Upper lobe of left lung (tissue), 6 donors: Measurements from ENCODE around the gene KHDC1. TPM values are rescaled to one million over a fixed set of nuclear protein-coding genes. Genes with fewer than 3 reads are reported as not detected.

Experiments
- ATAC-seq, 2 donors: fragments of 200-7000 bp; cut with Tn5 transposase; one replicate each; pipeline ENCODE4 v1.9.1; 2022; ENCODE audit warnings: mild to moderate bottlenecking in 2 of 2, moderate library complexity in 2 of 2; ENCODE audit not compliant: low FRiP score in 2 of 2
- DNase-seq, 2 donors: peaks; one replicate each; pipeline ENCODE4 v3.0.0-alpha.2; 2019 to 2020
- H3K27ac ChIP-seq, 4 donors: fragments of 200-600 bp; sonication (generic); one replicate each; pipeline ENCODE4 v1.5.1; 2016 to 2019
- H3K27me3 ChIP-seq, 4 donors: fragments of 200-600 bp; sonication (generic); one replicate each; pipeline ENCODE4 v1.5.1; 2017 to 2019
- H3K36me3 ChIP-seq, 4 donors: fragments of 200-600 bp; sonication (generic); one replicate each; pipeline ENCODE4 v1.5.1; 2016 to 2019
- H3K4me1 ChIP-seq, 4 donors: fragments of 200-600 bp; sonication (generic); one replicate each; pipeline ENCODE4 v1.5.1; 2018 to 2019
- H3K4me3 ChIP-seq, 4 donors: fragments of 200-600 bp; sonication (generic); one replicate each; pipeline ENCODE4 v1.5.1; 2017 to 2019; ENCODE audit warnings: mild to moderate bottlenecking in 2 of 4, moderate library complexity in 1 of 4
- H3K9me3 ChIP-seq, 4 donors: fragments of 200-600 bp; sonication (generic); one replicate each; pipeline ENCODE4 v1.5.1; 2018 to 2019
- CTCF ChIP-seq, 6 experiments: fragments of 450-650 bp in 4 of 6; fragments of 200-600 bp in 2 of 6; sonication (generic) in 2 of 6; IDR thresholded peaks; one replicate each; pipeline ENCODE4 v1.5.1; 2016 to 2019; ENCODE audit warnings: antibody characterized with exemption in 6 of 6
- EP300 ChIP-seq, 4 donors: sonication (generic); formaldehyde crosslinking; IDR thresholded peaks; one replicate each; pipeline ENCODE4 v1.5.1; 2017; ENCODE audit warnings: antibody characterized with exemption in 4 of 4, control low read depth in 2 of 4
- POLR2A ChIP-seq, 4 donors: fragments of 450-650 bp; IDR thresholded peaks; one replicate each; pipeline ENCODE4 v1.5.1; 2016 to 2017; ENCODE audit warnings: antibody characterized with exemption in 4 of 4, mild to moderate bottlenecking in 2 of 4
- POLR2AphosphoS5 ChIP-seq, 2 donors: sonication (generic); formaldehyde crosslinking; IDR thresholded peaks; one replicate each; pipeline ENCODE4 v1.5.1; 2017; ENCODE audit warnings: antibody characterized with exemption in 2 of 2
- WGBS, 2 donors: methylation state at CpG; one replicate each; pipeline ENCODE4 v1.1.5; 2017 to 2018; 5-methylcytosine and 5-hydroxymethylcytosine counted together
- total RNA-seq, 6 donors: library from RNA; depleted of rRNA in 4 of 6; stranded (reverse); fragments of >200 nt in 4 of 6; gene quantifications; one replicate each; pipeline versions ENCODE4 v1.1.0 to v1.2.1, GENCODE V29; 2016 to 2021
- donor health status: DM: no; HTN: no; CAD: no; lungs with moderate emphysema.
- donor health status: DM: no; HTN: yes; CAD: no; lungs with severe emphysema.

The KHDC1 gene
- total RNA-seq, 6 donors from 2014 or later, result 1.3 to 2.6 (median 2.0) TPM; not detected in 1

- DNase-seq (no peak), ATAC-seq (no peak)
- no peak for TF ChIP-seq POLR2AphosphoS5 (IDR thresholded peaks at IDR 0.05)
- no peak for TF ChIP-seq CTCF (IDR thresholded peaks at IDR 0.05)
- TF ChIP-seq POLR2A (IDR thresholded peaks at IDR 0.05), result no peak
- TF ChIP-seq EP300 (IDR thresholded peaks at IDR 0.05), result no peak
- Histone ChIP-seq H3K27ac (no peak within 1 kb of the TSS), H3K36me3 (no peaks in the 10 kb centered on the region), H3K27me3 (no peaks in the 10 kb centered on the region), H3K4me3 (no peak within 1 kb of the TSS), H3K4me1 (no peaks in the 10 kb centered on the region), H3K9me3 (no peaks in the 10 kb centered on the region)
- 91 to 94% methylated on average over 4 of the region's 4 CpGs for WGBS, 2 donors
Observed at GRCh38 chr6:73225396-73225795, 37.6 kb downstream of the KHDC1 start, which contains the start of gene KHDC1L. Gene KHDC1L, minus strand, starts transcription at chr6:73225496. Its CDS starts 88 bp downstream, at chr6:73225408.

DNA sequence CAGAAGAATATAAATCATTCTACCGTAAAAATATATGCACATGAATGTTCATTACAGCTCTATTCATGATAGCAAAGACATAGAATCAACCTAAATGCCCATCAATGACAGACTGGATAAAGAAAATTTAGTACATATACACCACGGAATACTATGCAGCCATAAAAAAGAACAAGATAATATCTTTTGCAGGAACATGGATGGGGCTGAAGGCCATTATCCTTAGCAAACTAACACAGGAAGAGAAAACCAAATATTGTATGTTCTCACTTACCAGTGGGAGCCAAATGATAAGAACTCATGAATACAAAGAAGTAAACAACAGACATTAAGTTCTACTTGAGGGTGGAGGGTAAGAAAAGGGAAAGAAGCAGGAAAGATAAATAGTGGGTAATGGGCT lies 46.1 kb downstream of the KHDC1 start:
- WGBS, 2 donors, result 92 to 100% methylated on average over 2 of the region's 2 CpGs
- no peak for DNase-seq
- TF ChIP-seq CTCF (IDR thresholded peaks at IDR 0.05), result no peak
- no peak for TF ChIP-seq POLR2AphosphoS5 (IDR thresholded peaks at IDR 0.05)
- TF ChIP-seq EP300 (IDR thresholded peaks at IDR 0.05), result no peak
- TF ChIP-seq POLR2A (IDR thresholded peaks at IDR 0.05), result no peak
- ATAC-seq, result no peak
- Histone ChIP-seq H3K27ac (no peak overlapping the region), H3K9me3 (no peaks in the 10 kb centered on the region), H3K27me3 (no peaks in the 10 kb centered on the region), H3K4me3 (no peak overlapping the region), H3K4me1 (no peaks in the 10 kb centered on the region), H3K36me3 (no peaks in the 10 kb centered on the region)

GRCh38 chr6:73209117-73209516 lies 53.9 kb downstream of the KHDC1 start:
- 65 to 81% methylated on average over 9 of the region's 9 CpGs for WGBS, 2 donors
- Histone ChIP-seq H3K9me3 (no peaks in the 10 kb centered on the region), H3K36me3 (no peaks in the 10 kb centered on the region), H3K27ac (no peak overlapping the region), H3K27me3 (no peaks in the 10 kb centered on the region), H3K4me3 (no peak overlapping the region), H3K4me1 (no peaks in the 10 kb centered on the region)
- TF ChIP-seq POLR2AphosphoS5 (IDR thresholded peaks at IDR 0.05) (no peak), POLR2A (IDR thresholded peaks at IDR 0.05) (no peak), EP300 (IDR thresholded peaks at IDR 0.05) (no peak), CTCF (IDR thresholded peaks at IDR 0.05) (no peak)
- DNase-seq (no peak), ATAC-seq (no peak)

DNA sequence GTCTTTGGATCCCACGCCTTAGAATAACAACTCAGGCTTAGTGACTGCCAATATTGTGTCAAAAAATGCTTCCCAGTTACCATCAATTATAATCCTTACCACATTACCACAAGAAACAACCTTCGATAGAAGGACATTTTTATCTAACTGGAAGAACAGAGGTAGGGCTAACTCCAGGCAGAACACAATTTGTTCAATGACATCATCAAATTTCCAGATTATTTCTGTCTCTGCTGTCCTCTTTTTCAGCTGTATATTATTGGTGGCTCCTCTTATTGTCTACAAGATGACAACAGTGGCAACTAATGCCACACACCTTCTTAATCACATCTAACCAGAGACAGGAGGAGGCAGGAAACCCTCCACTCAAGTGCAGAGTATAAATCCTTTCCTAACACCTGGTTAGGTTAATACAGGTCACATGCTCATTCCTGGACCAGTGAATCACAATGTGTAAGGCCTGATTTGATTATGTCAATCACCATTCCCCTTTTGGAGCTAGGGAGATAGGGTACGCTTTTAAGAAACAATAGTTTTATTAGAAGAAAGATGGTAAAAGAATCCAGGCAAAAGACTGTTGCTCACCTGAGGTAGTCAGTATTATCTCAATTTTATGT lies 55.7 kb downstream of the KHDC1 start:
- H3K4me1 ChIP-seq, result no peaks in the 10 kb centered on the region
- no peak for ATAC-seq
- no peaks in the 10 kb centered on the region for H3K36me3 ChIP-seq
- H3K9me3 ChIP-seq, result no peaks in the 10 kb centered on the region
- no peak overlapping the region for H3K4me3 ChIP-seq
- no peak overlapping the region for H3K27ac ChIP-seq
- WGBS, 2 donors, result 90 to 91% methylated on average over 3 of the region's 3 CpGs
- H3K27me3 ChIP-seq, result no peaks in the 10 kb centered on the region
- DNase-seq, result no peak
- TF ChIP-seq POLR2AphosphoS5 (IDR thresholded peaks at IDR 0.05), result no peak
- no peak for TF ChIP-seq CTCF (IDR thresholded peaks at IDR 0.05)
- TF ChIP-seq POLR2A (IDR thresholded peaks at IDR 0.05), result no peak
- TF ChIP-seq EP300 (IDR thresholded peaks at IDR 0.05), result no peak

- Histone ChIP-seq H3K4me1 (no peaks in the 10 kb centered on the region), H3K27me3 (no peaks in the 10 kb centered on the region), H3K36me3 (no peaks in the 10 kb centered on the region), H3K9me3 (no peaks in the 10 kb centered on the region), H3K27ac (no peak overlapping the region), H3K4me3 (no peak overlapping the region)
- ATAC-seq, result no peak
- DNase-seq, result no peak
- 86 to 90% methylated on average over 4 of the region's 4 CpGs for WGBS, 2 donors
- TF ChIP-seq CTCF (IDR thresholded peaks at IDR 0.05), result no peak
- TF ChIP-seq POLR2AphosphoS5 (IDR thresholded peaks at IDR 0.05), result no peak
- TF ChIP-seq POLR2A (IDR thresholded peaks at IDR 0.05), result no peak
- TF ChIP-seq EP300 (IDR thresholded peaks at IDR 0.05), result no peak
Observed at GRCh38 chr6:73204252-73204651, 58.7 kb downstream of the KHDC1 start.
